ENCODE measurements around the gene KY.
"Not testable (repeated sequence)": the region's sequence is repeated elsewhere in the genome, so short reads cannot be mapped to it uniquely, and the experiment has no call there.

Gene KY

DNA sequence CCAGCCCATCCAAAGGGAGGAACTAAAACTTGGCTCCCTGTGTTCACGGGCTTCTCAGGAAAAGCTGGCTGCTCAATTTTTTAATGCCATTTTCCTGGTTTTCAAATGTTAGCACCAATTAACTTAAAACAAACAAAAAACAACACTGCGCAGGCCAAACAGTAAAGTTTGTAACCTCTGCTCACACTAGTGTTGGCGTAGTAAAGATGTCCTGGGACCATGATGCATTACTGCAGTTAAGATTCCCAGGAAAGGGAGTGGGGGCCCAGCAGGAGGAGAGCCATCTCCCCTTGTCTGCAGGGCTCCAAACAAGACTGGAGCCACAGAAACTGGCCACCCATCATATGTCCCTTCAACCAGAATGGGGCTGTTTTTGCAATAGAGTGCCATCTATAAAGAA is 74.0 kb downstream of the KY start:
- Histone ChIP-seq H3K27me3 (replicated peaks; ENCODE audit: control insufficient read depth, insufficient read depth, low read length) (no peaks in the 10 kb centered on the region), H3K4me3 (replicated peaks; ENCODE audit: low read depth, low read length) (no peak overlapping the region), H3K36me3 (ENCODE audit: control insufficient read depth, insufficient read depth, low read length) (no peaks in the 10 kb centered on the region)
- TF ChIP-seq, protein P1, sequence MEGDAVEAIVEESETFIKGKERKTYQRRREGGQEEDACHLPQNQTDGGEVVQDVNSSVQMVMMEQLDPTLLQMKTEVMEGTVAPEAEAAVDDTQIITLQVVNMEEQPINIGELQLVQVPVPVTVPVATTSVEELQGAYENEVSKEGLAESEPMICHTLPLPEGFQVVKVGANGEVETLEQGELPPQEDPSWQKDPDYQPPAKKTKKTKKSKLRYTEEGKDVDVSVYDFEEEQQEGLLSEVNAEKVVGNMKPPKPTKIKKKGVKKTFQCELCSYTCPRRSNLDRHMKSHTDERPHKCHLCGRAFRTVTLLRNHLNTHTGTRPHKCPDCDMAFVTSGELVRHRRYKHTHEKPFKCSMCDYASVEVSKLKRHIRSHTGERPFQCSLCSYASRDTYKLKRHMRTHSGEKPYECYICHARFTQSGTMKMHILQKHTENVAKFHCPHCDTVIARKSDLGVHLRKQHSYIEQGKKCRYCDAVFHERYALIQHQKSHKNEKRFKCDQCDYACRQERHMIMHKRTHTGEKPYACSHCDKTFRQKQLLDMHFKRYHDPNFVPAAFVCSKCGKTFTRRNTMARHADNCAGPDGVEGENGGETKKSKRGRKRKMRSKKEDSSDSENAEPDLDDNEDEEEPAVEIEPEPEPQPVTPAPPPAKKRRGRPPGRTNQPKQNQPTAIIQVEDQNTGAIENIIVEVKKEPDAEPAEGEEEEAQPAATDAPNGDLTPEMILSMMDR (IDR thresholded peaks at IDR 0.05; ENCODE audit: insufficient read depth, low read length, poor library complexity, severe bottlenecking) = no peak
- no peak for DNase-seq (ENCODE audit: extremely low read depth, insufficient read length)

DNA sequence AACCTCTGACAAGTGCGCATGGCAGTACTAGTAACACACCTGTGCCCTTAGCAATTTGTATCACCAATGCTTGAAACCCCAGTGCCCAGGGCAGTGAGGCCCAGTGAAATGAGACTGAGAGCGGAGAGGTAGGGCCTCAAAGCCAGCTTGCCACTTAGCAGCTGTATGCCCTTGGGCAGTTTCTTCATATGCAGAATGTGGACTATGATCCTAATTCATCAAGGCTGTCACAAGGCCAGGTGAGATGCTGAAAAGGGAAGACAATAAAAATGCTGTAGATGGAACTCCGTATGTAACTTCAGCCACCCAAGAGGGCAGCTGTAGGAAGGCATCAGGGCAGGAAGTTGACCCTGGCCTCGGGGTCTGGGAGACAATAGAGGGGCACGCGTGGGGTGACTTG is 74.4 kb downstream of the KY start:
- Histone ChIP-seq H3K4me3 (replicated peaks; ENCODE audit: low read depth, low read length) (no peak overlapping the region), H3K36me3 (ENCODE audit: control insufficient read depth, insufficient read depth, low read length) (no peaks in the 10 kb centered on the region), H3K27me3 (replicated peaks; ENCODE audit: control insufficient read depth, insufficient read depth, low read length) (no peaks in the 10 kb centered on the region)
- TF ChIP-seq, protein P1 (IDR thresholded peaks at IDR 0.05; ENCODE audit: insufficient read depth, low read length, poor library complexity, severe bottlenecking) = no peak
- no peak for DNase-seq (ENCODE audit: extremely low read depth, insufficient read length)

GRCh38 chr3:134569899-134570298 is 80.9 kb downstream of the KY start:
- not testable (repeated sequence) for H3K27me3 ChIP-seq (replicated peaks; ENCODE audit: control insufficient read depth, insufficient read depth, low read length); DNase-seq (ENCODE audit: extremely low read depth, insufficient read length); H3K36me3 ChIP-seq (ENCODE audit: control insufficient read depth, insufficient read depth, low read length); H3K4me3 ChIP-seq (replicated peaks; ENCODE audit: low read depth, low read length)

- TF ChIP-seq, protein P1 (IDR thresholded peaks at IDR 0.05; ENCODE audit: insufficient read depth, low read length, poor library complexity, severe bottlenecking) = no peak
- no peak overlapping the region for H3K4me3 ChIP-seq (replicated peaks; ENCODE audit: low read depth, low read length)
- H3K36me3 ChIP-seq (ENCODE audit: control insufficient read depth, insufficient read depth, low read length) = no peaks in the 10 kb centered on the region
Measured at GRCh38 chr3:134568790-134569189, 82.0 kb downstream of the KY start.

GRCh38 chr3:134567605-134568004 is 83.2 kb downstream of the KY start:
- no peaks in the 10 kb centered on the region for H3K36me3 ChIP-seq (ENCODE audit: control insufficient read depth, insufficient read depth, low read length)
- H3K4me3 ChIP-seq (replicated peaks; ENCODE audit: low read depth, low read length) = no peak overlapping the region
- no peak for DNase-seq (ENCODE audit: extremely low read depth, insufficient read length)
- H3K27me3 ChIP-seq (replicated peaks; ENCODE audit: control insufficient read depth, insufficient read depth, low read length) = no peaks in the 10 kb centered on the region
- TF ChIP-seq, protein P1 (IDR thresholded peaks at IDR 0.05; ENCODE audit: insufficient read depth, low read length, poor library complexity, severe bottlenecking) = no peak

More at GRCh38 chr3:134568790-134569189, 82.0 kb downstream of the KY start:
- no peak for DNase-seq (ENCODE audit: extremely low read depth, insufficient read length)
- H3K27me3 ChIP-seq (replicated peaks; ENCODE audit: control insufficient read depth, insufficient read depth, low read length) = no peaks in the 10 kb centered on the region

- no peaks in the 10 kb centered on the region; the same call in none of the 2 replicates for H3K36me3 ChIP-seq (ENCODE audit: control insufficient read depth, insufficient read depth, low read length)
- TF ChIP-seq, protein P1 (IDR thresholded peaks at IDR 0.05; ENCODE audit: insufficient read depth, low read length, poor library complexity, severe bottlenecking) = no peak
- DNase-seq (ENCODE audit: extremely low read depth, insufficient read length) = no peak
- H3K4me3 ChIP-seq (replicated peaks; ENCODE audit: low read depth, low read length) = no peak overlapping the region
- H3K27me3 ChIP-seq (replicated peaks; ENCODE audit: control insufficient read depth, insufficient read depth, low read length) = no peaks in the 10 kb centered on the region
Measured at GRCh38 chr3:134564991-134565390, 85.8 kb downstream of the KY start.
